ENCODE measurements around the gene ULBP3.
"Not testable (repeated sequence)": the region's sequence is repeated elsewhere in the genome, so short reads cannot be mapped to it uniquely, and the experiment has no call there.

Gene ULBP3

GRCh38 chr6:150076196-150076893 is 7.4 kb upstream of the ULBP3 start:
- DNase-seq: no peak

GRCh38 chr6:150075034-150075421 is 6.1 kb upstream of the ULBP3 start:
- no peak for DNase-seq

DNA sequence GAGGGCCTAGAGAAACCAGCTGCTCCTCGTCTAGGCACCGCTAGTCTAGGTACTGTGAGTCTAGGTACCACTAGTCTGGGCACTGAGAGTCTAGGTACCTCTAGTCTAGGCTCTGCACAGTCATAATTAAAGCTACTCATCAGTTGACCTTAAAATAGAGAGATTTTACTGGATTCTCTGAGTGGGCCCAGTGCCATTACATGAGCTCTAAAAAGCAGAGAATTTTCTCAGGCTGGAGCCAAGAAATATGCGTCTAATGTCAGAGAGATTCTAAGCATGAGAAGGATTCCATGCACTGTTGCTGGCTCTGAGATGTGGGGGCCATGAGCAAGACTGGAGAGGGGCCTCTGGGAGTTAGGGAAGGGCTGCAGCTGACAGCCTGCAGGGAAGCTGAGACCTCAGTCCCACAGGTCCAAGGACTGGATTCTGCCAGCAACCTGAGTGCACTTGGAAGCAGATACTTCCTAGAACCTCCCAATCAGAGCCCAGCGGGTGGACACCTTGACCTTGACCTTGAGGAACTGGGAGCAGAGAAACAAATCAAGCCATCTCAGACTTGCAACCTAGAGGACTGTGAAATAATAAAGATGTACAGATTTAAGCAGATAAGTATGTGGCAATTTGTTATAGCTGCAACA is 5.6 kb upstream of the ULBP3 start:
- DNase-seq: not testable (repeated sequence)

- no peak for DNase-seq
Observed at GRCh38 chr6:150072201-150072600, 3.3 kb upstream of the ULBP3 start.

GRCh38 chr6:150070236-150070818 is 1.4 kb upstream of the ULBP3 start:
- no peak for DNase-seq

DNA sequence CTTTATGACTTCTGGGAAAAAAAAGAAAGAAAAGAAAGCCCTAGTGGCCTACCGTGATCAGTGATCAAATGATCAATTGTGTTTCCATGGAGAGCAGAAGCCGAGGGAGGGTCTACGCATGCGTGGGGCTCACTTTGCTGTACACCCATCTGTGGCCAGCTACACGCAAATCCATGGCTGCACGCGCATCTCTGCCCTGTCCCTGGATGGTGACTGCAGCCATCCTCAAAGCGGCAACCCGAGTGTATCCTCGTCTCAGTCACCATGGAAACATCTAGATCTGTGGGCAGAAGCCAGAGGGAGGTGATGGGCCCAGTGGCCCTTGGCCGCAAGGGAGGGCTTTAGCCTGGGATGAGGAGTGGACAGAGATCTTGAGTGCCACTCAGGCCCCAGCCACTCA is 785 bp upstream of the ULBP3 start:
- no peak for DNase-seq

DNA sequence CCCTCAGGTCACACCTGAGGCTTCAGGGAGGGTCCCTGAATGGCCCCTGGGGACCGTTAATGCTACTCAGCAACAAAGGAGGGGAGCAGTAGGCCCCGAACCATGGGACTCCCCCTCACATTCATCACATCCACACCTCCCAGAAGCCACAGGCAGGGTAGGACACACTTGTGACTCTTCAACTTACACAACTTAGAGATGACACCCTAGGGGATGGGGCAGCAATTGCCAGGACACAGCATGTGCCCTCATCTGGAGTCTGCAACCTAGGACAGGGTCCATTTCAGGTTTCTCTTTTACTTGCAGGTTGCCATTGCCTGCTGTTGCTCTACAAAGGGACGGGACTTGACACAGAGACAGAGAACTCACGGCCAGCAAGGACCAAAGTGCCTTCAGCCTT is 770 bp downstream of the ULBP3 start:
- DNase-seq: no peak

DNA sequence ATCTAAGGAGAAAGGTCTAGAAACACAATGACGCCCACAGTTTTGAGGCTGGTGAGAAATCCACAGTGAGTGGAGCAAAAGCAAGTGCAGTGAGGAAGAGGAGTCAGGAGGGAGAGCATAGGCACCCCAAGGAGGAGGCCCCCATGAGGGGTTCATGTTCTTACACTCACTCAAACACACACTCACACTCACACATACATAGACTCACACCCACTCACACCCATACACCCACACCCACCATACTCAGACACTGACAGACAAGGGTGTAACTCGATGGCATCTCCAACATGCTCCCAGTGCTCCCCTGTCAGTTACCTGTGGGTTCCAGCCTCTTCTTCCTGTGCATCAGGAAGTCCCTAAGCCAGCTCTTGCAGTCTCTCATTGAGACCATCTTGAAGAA is 3.8 kb downstream of the ULBP3 start:
- DNase-seq: no peak

- DNase-seq: no peak
Observed at GRCh38 chr6:150063640-150064039, 5.3 kb downstream of the ULBP3 start.

- DNase-seq: not testable (repeated sequence)
Observed at GRCh38 chr6:150059973-150060372, 8.9 kb downstream of the ULBP3 start.

GRCh38 chr6:150058986-150059385 is 9.9 kb downstream of the ULBP3 start:
- no peak for DNase-seq

DNA sequence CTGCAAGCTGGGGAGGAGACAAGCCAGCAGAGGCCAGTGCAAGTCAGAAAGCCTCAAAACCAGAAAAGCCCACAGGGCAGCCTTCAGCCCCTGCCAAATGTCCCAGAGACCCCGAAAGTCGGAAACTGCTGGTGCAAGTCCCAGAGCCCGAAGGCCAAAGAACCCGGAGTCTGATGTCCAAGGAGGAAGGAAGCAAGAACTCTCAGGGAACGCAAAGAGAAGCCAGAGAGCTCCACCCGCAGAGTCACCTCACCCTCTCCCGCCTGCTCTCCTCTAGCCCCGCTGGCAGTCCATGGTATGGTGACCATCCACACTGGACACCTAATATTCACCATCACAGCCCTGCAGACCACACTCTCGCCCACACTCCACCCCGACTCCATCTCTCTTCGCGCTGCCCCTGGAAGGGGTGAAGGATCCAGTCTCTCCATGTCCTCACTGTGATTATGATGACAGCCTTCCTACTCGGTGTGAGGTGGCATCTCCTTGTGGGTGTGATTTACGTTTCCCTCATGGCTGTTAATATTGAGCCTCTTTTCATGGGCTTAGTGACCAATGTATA is 10.6 kb downstream of the ULBP3 start:
- DNase-seq: no peak

DNA sequence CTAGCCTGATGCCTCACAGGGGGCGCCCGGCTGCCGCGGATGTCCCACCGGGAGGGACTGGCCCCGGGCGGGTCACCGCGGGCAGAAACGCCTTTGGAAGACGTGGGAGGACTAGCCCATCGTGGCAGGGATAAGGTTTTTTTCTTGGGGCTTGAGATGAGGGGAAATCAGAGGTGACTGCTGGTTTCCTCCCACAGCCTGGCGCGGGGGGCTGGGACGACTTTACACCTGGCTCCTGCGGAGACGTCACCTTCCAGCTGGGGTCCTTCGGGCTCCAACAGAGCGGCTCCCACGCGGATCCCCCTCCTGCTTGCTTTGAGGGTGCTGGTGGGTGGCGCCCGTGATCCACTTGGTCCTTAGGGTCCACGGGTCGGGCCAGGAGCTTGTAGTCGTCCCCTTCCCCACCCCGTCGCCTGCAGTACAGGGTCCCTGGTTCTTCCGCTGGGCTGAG is 11.4 kb downstream of the ULBP3 start:
- DNase-seq: no peak

DNA sequence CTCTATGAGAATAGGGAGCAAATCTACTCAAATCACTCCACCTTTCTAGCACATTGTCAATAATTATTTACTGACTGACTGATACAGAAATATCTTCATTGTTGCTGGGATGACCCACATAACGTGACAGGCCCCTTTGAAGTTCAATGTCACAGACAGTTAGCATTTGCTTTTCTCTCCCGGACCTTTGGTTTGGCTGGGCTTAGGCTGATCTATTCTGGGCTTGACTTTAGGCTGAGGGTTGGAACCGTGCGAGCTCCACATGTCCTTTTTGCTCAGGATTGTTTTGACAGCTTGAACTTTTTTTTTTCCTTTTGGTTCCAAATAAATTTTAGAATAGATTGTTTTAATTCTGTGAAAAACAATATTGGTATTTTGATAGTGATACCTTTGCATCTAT is 12.0 kb downstream of the ULBP3 start:
- DNase-seq: no peak

DNA sequence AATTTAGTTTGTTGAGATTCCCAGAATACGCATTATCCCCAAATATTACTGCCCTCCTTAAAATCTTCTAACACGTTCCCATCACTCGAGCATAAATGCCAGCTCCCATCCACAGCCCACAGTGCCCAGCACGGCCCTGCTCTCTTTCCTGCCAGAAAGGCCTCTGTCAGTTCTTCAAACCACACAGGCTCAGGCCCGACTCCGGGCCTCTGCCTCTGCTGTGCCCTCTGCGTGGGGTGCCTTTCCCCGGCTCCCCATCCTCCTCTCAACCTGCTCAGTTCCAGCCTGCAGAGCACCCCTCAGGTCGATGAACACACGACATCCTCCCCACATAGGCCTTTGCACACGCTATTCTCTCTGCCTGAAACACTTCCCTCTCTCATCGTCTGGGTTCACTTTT is 12.8 kb downstream of the ULBP3 start:
- no peak for DNase-seq

DNA sequence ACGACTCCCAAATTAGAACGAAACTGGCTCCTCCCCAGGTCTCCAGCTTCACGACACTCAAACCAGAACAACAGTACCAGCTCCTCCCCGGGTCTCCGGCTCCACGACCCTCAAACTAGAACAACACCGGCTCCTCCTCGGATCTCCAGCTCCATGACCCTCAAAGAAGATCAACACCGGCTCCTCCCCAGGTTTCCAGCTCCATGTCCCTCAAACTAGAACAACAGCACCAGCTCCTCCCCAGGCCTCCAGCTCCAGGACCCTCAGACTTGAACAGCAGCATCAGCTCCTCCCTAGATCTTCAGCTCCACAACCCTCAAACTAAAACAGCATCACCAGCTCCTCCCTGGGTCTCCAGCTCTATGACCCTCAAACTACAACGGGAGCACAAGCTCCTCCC is 13.8 kb downstream of the ULBP3 start:
- no peak for DNase-seq

DNA sequence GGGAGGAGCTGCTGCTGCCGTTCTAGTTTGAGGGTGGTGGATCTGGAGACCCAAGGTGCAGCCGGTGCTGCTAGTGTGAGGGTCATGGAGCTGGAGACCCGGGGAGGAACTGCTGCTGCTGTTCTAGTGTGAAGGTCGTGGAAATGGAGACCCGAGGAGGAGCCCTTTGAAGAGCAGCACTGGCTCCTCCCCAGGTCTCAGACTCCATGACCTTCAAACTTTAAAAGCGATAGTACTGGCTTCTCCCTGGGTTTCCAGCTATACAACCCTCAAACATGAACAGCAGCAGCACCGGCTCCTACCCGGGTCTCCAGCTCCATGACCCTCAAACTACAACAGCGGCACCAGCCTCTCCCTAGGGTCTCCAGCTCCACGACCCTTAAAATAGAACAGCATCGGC is 15.5 kb downstream of the ULBP3 start:
- DNase-seq: no peak

GRCh38 chr6:150050846-150051245 is 18.1 kb downstream of the ULBP3 start:
- no peak for DNase-seq

- DNase-seq: no peak
Observed at GRCh38 chr6:150048099-150048498, 20.8 kb downstream of the ULBP3 start.

DNA sequence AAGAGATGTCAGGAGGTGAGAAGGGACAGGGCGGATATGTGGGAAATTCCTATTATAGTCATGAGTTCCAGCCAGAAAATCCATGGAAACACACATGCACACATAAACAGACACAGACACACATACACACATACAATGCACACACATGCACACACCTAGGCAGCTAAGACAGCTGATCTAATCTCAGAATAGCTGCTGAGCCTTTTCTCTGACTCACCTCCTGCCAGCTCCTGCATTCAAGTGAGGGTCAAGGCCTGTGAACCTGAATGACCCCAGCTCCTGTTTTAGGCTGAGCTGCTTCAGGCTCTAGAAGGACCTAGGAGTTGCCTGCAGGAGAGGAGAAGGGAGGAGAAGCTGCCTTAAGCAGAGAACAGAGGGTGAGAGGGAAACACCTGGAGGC is 22.0 kb downstream of the ULBP3 start:
- no peak for DNase-seq

GRCh38 chr6:150044621-150045145 is 24.2 kb downstream of the ULBP3 start:
- DNase-seq: no peak

DNA sequence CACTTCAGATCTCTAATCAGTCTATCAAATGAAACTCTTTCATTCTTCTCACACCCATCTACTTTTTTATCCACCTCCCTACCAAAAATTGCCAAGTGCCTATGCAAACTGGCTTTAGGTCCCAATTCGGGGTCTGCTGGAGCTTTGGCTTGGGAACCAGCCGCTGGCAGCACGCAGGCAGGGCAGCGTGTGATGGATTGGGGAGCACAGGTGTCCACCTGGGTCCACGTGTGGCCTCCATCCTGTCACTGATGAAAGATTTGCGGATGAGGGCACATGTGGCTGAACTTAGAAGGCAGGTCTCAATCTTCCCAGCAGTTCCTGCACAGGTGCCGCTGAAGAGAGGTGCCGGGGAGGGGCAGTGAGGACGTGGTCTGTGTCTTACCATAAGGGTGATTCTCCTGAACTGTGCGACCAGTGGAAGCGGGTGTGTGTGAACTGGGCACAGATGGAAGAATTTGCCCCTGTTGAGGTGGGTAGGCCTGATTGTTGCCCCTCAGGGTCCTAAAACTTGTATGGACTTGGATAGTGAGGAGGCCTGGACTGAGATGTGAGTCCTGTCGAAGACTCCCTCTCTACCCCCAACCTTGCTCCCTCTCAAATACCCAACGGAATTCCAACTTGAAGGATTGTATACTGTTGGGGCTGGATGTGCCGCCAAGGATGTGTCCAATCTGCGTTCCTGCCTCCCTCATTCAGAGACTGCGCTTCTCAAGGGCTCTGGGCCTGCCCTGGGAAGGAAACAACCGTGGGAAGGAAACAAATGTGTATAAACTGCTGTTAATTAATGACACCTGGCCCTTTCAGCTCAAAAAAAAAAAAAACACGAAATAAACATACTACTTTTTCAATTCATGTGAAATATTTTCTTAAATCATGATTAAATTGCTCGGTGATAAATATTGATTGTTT is 25.2 kb downstream of the ULBP3 start:
- DNase-seq: no peak

GRCh38 chr6:150043096-150043495 is 25.8 kb downstream of the ULBP3 start:
- DNase-seq: no peak

Data from fibroblast of skin of abdomen (primary cell).